ENCODE results near the gene SFTPA2.
"Not testable (repeated sequence)": the region's sequence is repeated elsewhere in the genome, so short reads cannot be mapped to it uniquely, and the experiment has no call there.

- TF ChIP-seq RXRA (IDR thresholded peaks at IDR 0.05); RAD21 (IDR thresholded peaks at IDR 0.05); SP1 (IDR thresholded peaks at IDR 0.05); YY1 (IDR thresholded peaks at IDR 0.05); EGR1 (IDR thresholded peaks at IDR 0.05; ENCODE audit: low read depth in 2 of 2); ZBTB33 (IDR thresholded peaks at IDR 0.05); TAF1 (conservative IDR thresholded peaks at IDR 0.05); HNF4A (conservative IDR thresholded peaks at IDR 0.05); REST (IDR thresholded peaks at IDR 0.05): not testable (repeated sequence)
- TF ChIP-seq, protein P1, sequence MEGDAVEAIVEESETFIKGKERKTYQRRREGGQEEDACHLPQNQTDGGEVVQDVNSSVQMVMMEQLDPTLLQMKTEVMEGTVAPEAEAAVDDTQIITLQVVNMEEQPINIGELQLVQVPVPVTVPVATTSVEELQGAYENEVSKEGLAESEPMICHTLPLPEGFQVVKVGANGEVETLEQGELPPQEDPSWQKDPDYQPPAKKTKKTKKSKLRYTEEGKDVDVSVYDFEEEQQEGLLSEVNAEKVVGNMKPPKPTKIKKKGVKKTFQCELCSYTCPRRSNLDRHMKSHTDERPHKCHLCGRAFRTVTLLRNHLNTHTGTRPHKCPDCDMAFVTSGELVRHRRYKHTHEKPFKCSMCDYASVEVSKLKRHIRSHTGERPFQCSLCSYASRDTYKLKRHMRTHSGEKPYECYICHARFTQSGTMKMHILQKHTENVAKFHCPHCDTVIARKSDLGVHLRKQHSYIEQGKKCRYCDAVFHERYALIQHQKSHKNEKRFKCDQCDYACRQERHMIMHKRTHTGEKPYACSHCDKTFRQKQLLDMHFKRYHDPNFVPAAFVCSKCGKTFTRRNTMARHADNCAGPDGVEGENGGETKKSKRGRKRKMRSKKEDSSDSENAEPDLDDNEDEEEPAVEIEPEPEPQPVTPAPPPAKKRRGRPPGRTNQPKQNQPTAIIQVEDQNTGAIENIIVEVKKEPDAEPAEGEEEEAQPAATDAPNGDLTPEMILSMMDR (IDR thresholded peaks at IDR 0.05; ENCODE audit: low read depth, low read length, missing input control) = not testable (repeated sequence)
Observed at GRCh38 chr10:79522464-79522863, 37.7 kb downstream of the SFTPA2 start.
